Measurements from ENCODE around the gene SEMA3B.

Gene SEMA3B

DNA sequence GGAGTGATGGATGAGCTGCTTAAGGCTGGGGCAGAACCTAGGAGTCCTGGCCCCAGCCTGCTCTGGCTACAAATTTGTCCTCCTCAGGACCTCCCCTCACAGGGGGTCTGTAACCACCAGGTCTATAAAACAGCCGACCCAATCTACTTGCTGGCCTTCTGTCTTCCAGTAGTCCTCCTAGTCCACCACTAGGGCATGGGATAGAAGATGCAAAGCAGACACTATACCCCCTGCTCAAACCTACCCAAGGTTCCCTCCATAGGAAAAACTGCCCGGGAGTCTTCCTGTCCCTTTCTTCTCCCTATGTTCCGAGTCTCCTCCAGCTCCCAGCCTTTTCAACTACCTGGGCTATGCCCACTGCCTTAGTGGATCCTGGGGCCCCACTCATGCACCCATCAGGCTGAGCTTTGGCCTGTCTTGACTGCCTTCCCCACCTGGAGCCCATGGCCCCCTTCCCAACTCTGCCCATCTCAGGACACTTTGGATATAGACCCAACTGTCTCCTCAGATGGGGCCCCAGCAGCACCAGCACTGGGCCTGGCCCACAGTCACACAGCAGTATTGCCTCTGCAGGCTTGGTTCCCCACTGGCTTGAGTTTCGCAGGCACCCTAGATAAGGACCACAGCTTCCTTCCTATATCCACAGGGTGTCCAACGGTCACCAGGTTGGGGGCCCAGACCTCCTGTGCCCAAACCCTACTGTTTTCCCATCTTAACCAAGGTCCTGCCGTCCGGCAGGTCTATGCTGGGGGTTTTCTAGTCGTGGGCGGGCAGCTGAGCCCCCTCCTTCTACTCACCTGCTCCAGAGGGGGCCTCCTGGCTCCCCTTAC is 29.2 kb downstream of the SEMA3B start:
- TF ChIP-seq, protein P1, sequence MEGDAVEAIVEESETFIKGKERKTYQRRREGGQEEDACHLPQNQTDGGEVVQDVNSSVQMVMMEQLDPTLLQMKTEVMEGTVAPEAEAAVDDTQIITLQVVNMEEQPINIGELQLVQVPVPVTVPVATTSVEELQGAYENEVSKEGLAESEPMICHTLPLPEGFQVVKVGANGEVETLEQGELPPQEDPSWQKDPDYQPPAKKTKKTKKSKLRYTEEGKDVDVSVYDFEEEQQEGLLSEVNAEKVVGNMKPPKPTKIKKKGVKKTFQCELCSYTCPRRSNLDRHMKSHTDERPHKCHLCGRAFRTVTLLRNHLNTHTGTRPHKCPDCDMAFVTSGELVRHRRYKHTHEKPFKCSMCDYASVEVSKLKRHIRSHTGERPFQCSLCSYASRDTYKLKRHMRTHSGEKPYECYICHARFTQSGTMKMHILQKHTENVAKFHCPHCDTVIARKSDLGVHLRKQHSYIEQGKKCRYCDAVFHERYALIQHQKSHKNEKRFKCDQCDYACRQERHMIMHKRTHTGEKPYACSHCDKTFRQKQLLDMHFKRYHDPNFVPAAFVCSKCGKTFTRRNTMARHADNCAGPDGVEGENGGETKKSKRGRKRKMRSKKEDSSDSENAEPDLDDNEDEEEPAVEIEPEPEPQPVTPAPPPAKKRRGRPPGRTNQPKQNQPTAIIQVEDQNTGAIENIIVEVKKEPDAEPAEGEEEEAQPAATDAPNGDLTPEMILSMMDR (conservative IDR thresholded peaks at IDR 0.05; ENCODE audit: low read length): peak; percentile 36
- no peak for DNase-seq (ENCODE audit: low read depth)
- peak overlapping the region; percentile 97 for H3K4me3 ChIP-seq (ENCODE audit: low read length)

DNA sequence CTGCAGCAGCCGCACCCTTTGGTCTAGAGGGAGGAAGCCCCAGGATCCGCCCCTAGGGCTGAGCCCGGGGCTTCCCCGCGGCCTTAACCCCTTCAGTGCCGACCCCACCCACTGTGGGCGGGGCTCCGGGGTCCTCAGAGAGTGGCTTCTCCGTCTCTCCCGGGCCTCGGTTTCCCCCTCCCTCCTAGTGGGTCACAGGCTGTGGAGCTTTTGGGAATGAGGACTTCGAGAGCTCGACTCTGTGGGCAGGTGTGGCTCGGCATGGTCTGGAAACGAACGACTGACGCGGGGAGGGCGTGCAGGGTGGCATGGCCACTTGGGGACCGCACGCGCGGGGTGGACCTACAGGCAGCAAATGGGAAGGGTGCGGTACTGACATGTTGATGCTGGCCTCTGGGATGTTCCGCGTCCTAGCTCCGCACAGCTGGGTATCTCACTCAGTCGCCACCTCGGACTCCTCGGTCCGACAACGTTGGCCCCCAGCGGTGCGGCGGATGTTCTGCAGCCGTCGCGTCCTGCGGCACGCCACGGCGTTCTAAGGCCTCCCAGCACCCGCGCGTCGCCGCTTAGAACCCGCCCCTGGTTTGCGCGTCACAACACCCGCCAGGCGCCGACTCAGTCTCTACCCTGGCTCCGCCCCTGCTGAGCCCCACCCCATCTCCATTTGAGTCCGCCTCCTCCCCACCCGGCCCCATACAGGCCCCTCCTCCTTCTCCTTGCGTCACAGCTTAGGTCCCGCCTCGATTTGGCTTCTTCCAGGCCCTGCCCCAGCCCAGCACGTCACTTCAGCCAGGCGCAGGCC is 30.1 kb downstream of the SEMA3B start, which contains the start of the genes HYAL3 and NAA80:
HYAL3 (minus strand) TSS at position 570 of the 802 bp plus-strand sequence. CDS start 3,803 bp downstream, outside the sequence.
NAA80 (minus strand) TSS at position 570 of the 802 bp plus-strand sequence. CDS start 1,942 bp downstream, outside the sequence.
- peak; percentile 99 for DNase-seq (ENCODE audit: low read depth)
- peak within 1 kb of the TSS; percentile 97 for H3K4me3 ChIP-seq (ENCODE audit: low read length)
- TF ChIP-seq, protein P1 (conservative IDR thresholded peaks at IDR 0.05; ENCODE audit: low read length): peak; percentile 27

- H3K4me3 ChIP-seq (ENCODE audit: low read length): peak overlapping the region; percentile 70
- TF ChIP-seq, protein P1 (conservative IDR thresholded peaks at IDR 0.05; ENCODE audit: low read length): no peak
- no peak for DNase-seq (ENCODE audit: low read depth)
These were observed 30.6 kb downstream of the SEMA3B start for GRCh38 chr3:50299638-50299928.

DNA sequence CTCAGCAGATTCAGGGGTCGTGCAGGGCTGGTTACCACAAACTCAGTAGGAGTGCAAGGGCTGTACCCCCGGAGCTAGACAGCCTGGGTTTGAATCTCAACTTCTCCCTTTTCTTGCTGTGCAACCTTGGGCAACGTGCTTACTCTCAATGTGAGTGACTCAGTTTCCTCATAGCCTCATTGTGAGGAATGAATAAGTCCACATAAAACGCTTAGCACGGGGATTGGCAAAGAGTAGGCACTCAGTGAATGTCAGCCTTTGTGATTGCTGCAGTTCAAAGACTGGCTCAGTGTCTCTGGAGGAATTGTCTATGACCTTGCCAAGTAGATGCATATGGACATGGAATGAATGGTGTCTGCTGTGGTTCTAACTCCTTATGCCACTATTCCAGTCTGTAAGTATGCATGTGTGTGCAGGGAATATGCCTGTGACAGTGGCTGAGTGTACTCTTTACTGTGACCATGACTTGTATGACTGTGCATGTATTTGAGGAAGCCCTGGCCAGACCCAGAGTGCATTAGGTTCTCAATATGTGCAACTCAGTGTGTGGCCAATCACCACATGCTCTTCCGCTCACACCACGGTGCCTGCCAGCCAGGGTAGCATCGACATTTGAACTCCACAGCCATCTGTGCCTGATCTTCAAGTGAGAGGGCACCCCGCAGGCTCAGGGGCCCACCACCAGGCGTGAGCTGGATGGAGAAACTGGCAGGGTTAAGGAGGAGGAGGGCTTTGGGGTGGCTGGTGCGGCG is 31.2 kb downstream of the SEMA3B start:
- TF ChIP-seq, protein P1 (conservative IDR thresholded peaks at IDR 0.05; ENCODE audit: low read length): no peak
- peak; percentile 76 for DNase-seq (ENCODE audit: low read depth)
- H3K4me3 ChIP-seq (ENCODE audit: low read length): peak overlapping the region; percentile 70

GRCh38 chr3:50300681-50301254 is 31.8 kb downstream of the SEMA3B start:
- TF ChIP-seq, protein P1 (conservative IDR thresholded peaks at IDR 0.05; ENCODE audit: low read length): no peak
- no peak overlapping the region for H3K4me3 ChIP-seq (ENCODE audit: low read length)
- no peak for DNase-seq (ENCODE audit: low read depth)

- TF ChIP-seq, protein P1 (conservative IDR thresholded peaks at IDR 0.05; ENCODE audit: low read length): no peak
- DNase-seq (ENCODE audit: low read depth): no peak
- H3K4me3 ChIP-seq (ENCODE audit: low read length): no peak overlapping the region
These were observed 33.4 kb downstream of the SEMA3B start for GRCh38 chr3:50302095-50303012.
